Thyroid gland (tissue), 4 donors: ENCODE results near the gene LSM4. TPM values are rescaled to one million over a fixed set of nuclear protein-coding genes. Genes with fewer than 3 reads are reported as not detected.

Source experiments
- DNase-seq, 2 donors: peaks; one replicate each; pipeline ENCODE4 v3.0.0-alpha.2; 2019
- H3K27ac ChIP-seq, 3 donors: fragments of 200-600 bp; sonication (generic); 1 replicate in 2 of 3; 2 replicates in 1 of 3; pipeline ENCODE4 v1.5.1; 2016 to 2019; ENCODE audit warnings: mild to moderate bottlenecking in 1 of 3, moderate library complexity in 1 of 3
- H3K27me3 ChIP-seq: fragments of 200-600 bp; sonication (generic); one replicate; pipeline ENCODE4 v1.5.1; 2019
- H3K36me3 ChIP-seq, 2 donors: fragments of 200-600 bp; sonication (generic); one replicate each; pipeline ENCODE4 v1.5.1; 2016 to 2019
- H3K4me1 ChIP-seq, 2 donors: fragments of 200-600 bp; sonication (generic); one replicate each; pipeline ENCODE4 v1.5.1; 2017 to 2019
- H3K4me3 ChIP-seq, 3 donors: fragments of 200-600 bp; sonication (generic); replicated peaks in 1 of 3; 1 replicate in 2 of 3; 2 replicates in 1 of 3; pipeline ENCODE4 v1.5.1; 2016; ENCODE audit warnings: mild to moderate bottlenecking in 1 of 3
- H3K9me3 ChIP-seq: fragments of 200-600 bp; sonication (generic); one replicate; pipeline ENCODE4 v1.5.1; 2017
- CTCF ChIP-seq, 6 experiments: fragments of 200-600 bp in 3 of 6; fragments of 450-650 bp in 3 of 6; sonication (generic) in 3 of 6; IDR thresholded peaks; one replicate each; pipeline ENCODE4 v1.5.1; 2016 to 2019; ENCODE audit warnings: antibody characterized with exemption in 6 of 6, mild to moderate bottlenecking in 2 of 6, inconsistent platforms in 1 of 6, moderate library complexity in 1 of 6
- POLR2A ChIP-seq, 2 donors: fragments of 450-650 bp; IDR thresholded peaks; one replicate each; pipeline ENCODE4 v1.6.1; 2017; ENCODE audit warnings: antibody characterized with exemption in 2 of 2, mild to moderate bottlenecking in 2 of 2, moderate library complexity in 1 of 2
- WGBS, 2 donors: methylation state at CpG; one replicate each; pipeline ENCODE4 v1.1.5; 2017; 5-methylcytosine and 5-hydroxymethylcytosine counted together
- intact Hi-C: fragments of 100-400 bp; cut with DNase I; formaldehyde crosslinking; loops from one replicate; pipeline ENCODE4 v1.15.1; 2023
- total RNA-seq, 4 donors: library from RNA; depleted of rRNA; stranded (reverse); fragments of >200 nt; gene quantifications; one replicate each; pipeline ENCODE4 v1.2.3, GENCODE V29; 2016

Gene LSM4
- total RNA-seq, 4 donors from 2014 or later = 55.2 to 203 (median 140) TPM

GRCh38 chr19:18289471-18290301, 33.2 kb downstream of the LSM4 start:
- Histone ChIP-seq H3K27me3 (no peaks in the 10 kb centered on the region), H3K9me3 (no peaks in the 10 kb centered on the region), H3K27ac (peak overlapping the region; percentile 16 to 63 (median 43)), H3K4me1 (peaks cover 18 to 20% of the 10 kb centered on the region in 2 donors), H3K4me3 (no peak overlapping the region), H3K36me3 (no peaks in the 10 kb centered on the region)
- intact Hi-C loops = no loop called here
- TF ChIP-seq POLR2A (IDR thresholded peaks at IDR 0.05) (no peak), CTCF (IDR thresholded peaks at IDR 0.05) (no peak)
- WGBS, 2 donors = 57 to 73% methylated on average over 12 of the region's 12 CpGs
- DNase-seq = no peak

- peak; percentile 38 to 55 for DNase-seq
Measured at GRCh38 chr19:18287836-18288772, 34.8 kb downstream of the LSM4 start.

GRCh38 chr19:18286973-18287635, 35.8 kb downstream of the LSM4 start:
- H3K4me1 ChIP-seq = peaks cover 14 to 21% of the 10 kb centered on the region in 2 donors

More at GRCh38 chr19:18287836-18288772, 34.8 kb downstream of the LSM4 start:
- peaks cover 15 to 17% of the 10 kb centered on the region in 2 donors for H3K4me1 ChIP-seq
- TF ChIP-seq CTCF (IDR thresholded peaks at IDR 0.05) (no peak), POLR2A (IDR thresholded peaks at IDR 0.05) (no peak)
- peak overlapping the region in 1 of 3 donors; percentile 42 for H3K27ac ChIP-seq
- intact Hi-C loops = no loop called here
- 49 to 52% methylated on average over 11 to 20 of the region's 26 CpGs for WGBS, 2 donors
- no peaks in the 10 kb centered on the region for H3K9me3 ChIP-seq
- H3K36me3 ChIP-seq = no peaks in the 10 kb centered on the region
- H3K4me3 ChIP-seq = no peak overlapping the region
- no peaks in the 10 kb centered on the region for H3K27me3 ChIP-seq

GRCh38 chr19:18284712-18285360, 38.0 kb downstream of the LSM4 start:
- Histone ChIP-seq H3K27me3 (no peaks in the 10 kb centered on the region), H3K4me3 (no peak overlapping the region), H3K27ac (no peak overlapping the region), H3K4me1 (peaks cover 7 to 9% of the 10 kb centered on the region in 2 donors), H3K9me3 (no peaks in the 10 kb centered on the region), H3K36me3 (peaks cover 0 to 6% of the 10 kb centered on the region in 2 donors)
- no peak for DNase-seq
- intact Hi-C loops = no loop called here
- WGBS, 2 donors = 77 to 81% methylated on average over 10 to 12 of the region's 12 CpGs
- TF ChIP-seq CTCF (IDR thresholded peaks at IDR 0.05) (no peak), POLR2A (IDR thresholded peaks at IDR 0.05) (no peak)

More at GRCh38 chr19:18286973-18287635, 35.8 kb downstream of the LSM4 start:
- TF ChIP-seq POLR2A (IDR thresholded peaks at IDR 0.05) (no peak), CTCF (IDR thresholded peaks at IDR 0.05) (no peak)
- intact Hi-C loops = no loop called here
- H3K36me3 ChIP-seq = no peaks in the 10 kb centered on the region
- 68 to 79% methylated on average over 8 to 21 of the region's 21 CpGs for WGBS, 2 donors
- H3K27ac ChIP-seq = peak overlapping the region in 1 of 3 donors; percentile 42
- H3K9me3 ChIP-seq = no peaks in the 10 kb centered on the region
- H3K27me3 ChIP-seq = no peaks in the 10 kb centered on the region
- no peak for DNase-seq
- H3K4me3 ChIP-seq = no peak overlapping the region
